SH-SY5Y (cell line): ENCODE data around the gene NUDT21.

Experiments used
- GATA2 ChIP-seq: IDR thresholded peaks from 2 replicates; pipeline ENCODE4 v1.6.1; 2011; ENCODE audit warnings: mild to moderate bottlenecking, low read depth, low read length
- GATA3 ChIP-seq: IDR thresholded peaks from 2 replicates; pipeline ENCODE4 v1.6.1; 2011; ENCODE audit warnings: low read depth, mild to moderate bottlenecking, low read length, moderate library complexity

- TF ChIP-seq GATA3 (no peak), GATA2 (no peak)
Observed at GRCh38 chr16:56438038-56438437, 13.1 kb downstream of the NUDT21 start.
